Endothelial cell (in vitro differentiated cells): ENCODE data around the gene TMPRSS6. TPM values are rescaled to one million over a fixed set of nuclear protein-coding genes. Genes with fewer than 3 reads are reported as not detected.

Experiments
- DNase-seq: peaks from one replicate; pipeline ENCODE4 v3.0.0; 2021; ENCODE audit warnings: low spot score
- H3K27ac Mint-ChIP-seq: one replicate; pipeline ENCODE4 v1.8.0; 2021; ENCODE audit warnings: mixed read lengths, inconsistent platforms; ENCODE audit not compliant: unreplicated experiment
- H3K27me3 Mint-ChIP-seq: one replicate; pipeline ENCODE4 v1.8.0; 2021; ENCODE audit warnings: mild to moderate bottlenecking, moderate library complexity, mixed read lengths, inconsistent platforms; ENCODE audit not compliant: unreplicated experiment
- H3K36me3 Mint-ChIP-seq: one replicate; pipeline ENCODE4 v1.8.0; 2021; ENCODE audit warnings: mild to moderate bottlenecking, low read depth, mixed read lengths, inconsistent platforms; ENCODE audit not compliant: unreplicated experiment
- H3K4me1 Mint-ChIP-seq: one replicate; pipeline ENCODE4 v1.8.0; 2021; ENCODE audit warnings: mild to moderate bottlenecking, mixed read lengths, inconsistent platforms; ENCODE audit not compliant: unreplicated experiment
- H3K4me3 Mint-ChIP-seq: one replicate; pipeline ENCODE4 v1.8.0; 2021; ENCODE audit warnings: mild to moderate bottlenecking, mixed read lengths, inconsistent platforms; ENCODE audit not compliant: unreplicated experiment
- H3K9me3 Mint-ChIP-seq: one replicate; pipeline ENCODE4 v1.8.0; 2021; ENCODE audit warnings: mixed read lengths, inconsistent platforms; ENCODE audit not compliant: unreplicated experiment
- CTCF ChIP-seq: fragments of 200-600 bp; sonication (generic); IDR thresholded peaks from one replicate; pipeline ENCODE4 v1.5.0; 2021; ENCODE audit warnings: antibody characterized with exemption; ENCODE audit not compliant: unreplicated experiment
- total RNA-seq: library from RNA; stranded (reverse); fragmentation: NEBNext Ultra II Directional; extraction: Animal tissue kit (Norgen Biotek cat#: 25700); gene quantifications from one replicate; pipeline ENCODE4 v1.2.1, GENCODE V29; 2021; ENCODE audit not compliant: unreplicated experiment

Gene TMPRSS6
- total RNA-seq, 1 donor from 2014 or later: not detected

DNA sequence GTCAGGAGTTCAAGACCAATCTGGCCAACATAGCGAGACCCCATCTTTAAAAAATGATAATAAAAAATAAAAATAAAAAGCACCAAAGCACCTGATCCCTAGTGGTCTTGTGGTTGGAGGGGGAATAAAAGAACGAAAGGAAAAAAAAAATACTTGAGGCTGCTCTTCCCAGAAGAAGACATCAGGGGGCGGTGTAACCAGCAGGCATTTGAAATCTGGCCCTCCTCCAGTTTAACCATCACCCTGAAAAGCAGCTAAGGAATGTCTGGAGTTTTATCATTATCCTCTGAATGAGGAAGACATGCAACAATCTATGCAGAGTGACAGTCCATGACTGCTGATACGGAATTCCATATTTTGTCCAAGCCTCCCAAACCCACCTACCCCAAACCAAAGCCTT, 63.6 kb downstream of the TMPRSS6 start:
- Mint-ChIP-seq H3K4me3 (no peak overlapping the region), H3K4me1 (peaks cover 21% of the 10 kb centered on the region), H3K9me3 (no peaks in the 10 kb centered on the region), H3K36me3 (no peaks in the 10 kb centered on the region), H3K27me3 (peaks cover 3% of the 10 kb centered on the region), H3K27ac (no peak overlapping the region)
- DNase-seq: peak; percentile 31
- TF ChIP-seq CTCF: peak; percentile 71

DNA sequence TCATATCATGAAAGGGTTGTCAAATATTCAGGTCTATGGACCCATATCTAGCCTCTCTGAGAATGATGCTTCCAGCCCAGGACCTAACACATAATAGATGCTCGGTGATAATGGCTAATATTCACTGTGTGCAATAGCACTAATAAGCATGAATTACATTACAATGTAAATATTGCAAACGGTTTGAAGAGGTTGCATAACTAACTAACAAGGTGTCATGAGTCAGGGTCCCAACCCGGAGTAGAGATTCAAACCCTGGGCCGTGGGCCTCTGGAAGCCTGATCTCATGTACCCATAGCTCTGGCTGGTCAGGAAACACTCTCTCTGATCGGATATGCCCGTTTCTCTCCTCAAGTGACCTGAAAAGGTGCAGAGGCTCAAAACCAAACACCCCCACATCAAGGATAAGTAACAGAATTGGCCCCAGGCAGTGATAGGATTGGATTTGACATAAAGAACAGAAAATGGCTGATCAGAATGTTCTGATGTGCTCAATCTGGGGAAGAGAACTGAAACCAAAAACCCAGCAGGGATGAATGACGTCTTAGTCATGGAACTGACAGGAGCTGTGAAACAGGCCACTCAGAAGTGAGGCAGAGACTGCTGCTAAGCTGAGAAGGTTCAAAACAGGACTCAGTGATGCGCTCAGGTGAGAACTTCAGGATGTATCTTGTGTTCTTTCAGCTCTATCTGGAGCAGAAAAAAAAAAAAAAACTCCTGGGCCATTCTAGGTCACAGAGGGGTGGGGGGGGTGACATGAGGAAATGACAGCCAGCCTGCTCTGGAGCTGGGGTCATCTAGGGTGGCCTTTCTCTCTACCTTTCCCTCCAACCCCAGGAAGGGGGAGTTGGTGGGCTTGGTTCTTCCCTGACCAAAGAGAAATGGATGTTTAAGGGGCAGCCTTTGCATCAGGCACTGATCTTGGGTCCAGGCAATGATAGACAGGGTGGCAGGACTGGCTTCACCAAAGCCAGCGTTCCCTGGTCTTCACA, 64.6 kb downstream of the TMPRSS6 start:
- Mint-ChIP-seq H3K4me3 (peak overlapping the region; percentile 52), H3K27me3 (peaks cover 3% of the 10 kb centered on the region), H3K36me3 (no peaks in the 10 kb centered on the region), H3K4me1 (peaks cover 31% of the 10 kb centered on the region), H3K27ac (no peak overlapping the region), H3K9me3 (no peaks in the 10 kb centered on the region)
- DNase-seq: no peak
- TF ChIP-seq CTCF: no peak

GRCh38 chr22:37043828-37044538, 65.5 kb downstream of the TMPRSS6 start:
- DNase-seq: peak; percentile 59
- H3K27ac Mint-ChIP-seq: no peak overlapping the region

GRCh38 chr22:37043209-37043827, 66.2 kb downstream of the TMPRSS6 start:
- Mint-ChIP-seq H3K9me3 (no peaks in the 10 kb centered on the region), H3K27ac (no peak overlapping the region), H3K27me3 (peaks cover 3% of the 10 kb centered on the region), H3K4me3 (no peak overlapping the region), H3K4me1 (peaks cover 28% of the 10 kb centered on the region), H3K36me3 (no peaks in the 10 kb centered on the region)
- TF ChIP-seq CTCF: no peak
- DNase-seq: no peak

More at GRCh38 chr22:37043828-37044538, 65.5 kb downstream of the TMPRSS6 start:
- Mint-ChIP-seq H3K4me3 (no peak overlapping the region), H3K36me3 (no peaks in the 10 kb centered on the region), H3K9me3 (no peaks in the 10 kb centered on the region), H3K27me3 (peaks cover 3% of the 10 kb centered on the region), H3K4me1 (peaks cover 28% of the 10 kb centered on the region)
- TF ChIP-seq CTCF: peak; percentile 33
